IPS-20b (cell line): ENCODE results near the gene NRCAM.
A peak's percentile ranks its signal among the peaks of the same experiment; 100 is the strongest.

ENCODE experiments used
- H3K27ac ChIP-seq: one replicate; pipeline ENCODE4 v1.5.1; 2013; ENCODE audit warnings: low read length
- H3K27me3 ChIP-seq: 2 replicates; pipeline ENCODE4 v1.6.1; 2013; ENCODE audit warnings: mild to moderate bottlenecking, low read length, inconsistent platforms; ENCODE audit not compliant: insufficient read depth
- H3K36me3 ChIP-seq: 2 replicates; pipeline ENCODE4 v1.6.1; 2013; ENCODE audit warnings: low read depth, mild to moderate bottlenecking, inconsistent platforms, low read length, moderate library complexity; ENCODE audit not compliant: insufficient read depth
- H3K4me1 ChIP-seq: 2 replicates; pipeline ENCODE4 v1.6.1; 2013; ENCODE audit warnings: mild to moderate bottlenecking, control low read depth, inconsistent platforms, low read length, moderate library complexity; ENCODE audit not compliant: insufficient read depth
- H3K4me3 ChIP-seq: 2 replicates; pipeline ENCODE4 v1.5.1; 2013; ENCODE audit warnings: mild to moderate bottlenecking, low read length, inconsistent platforms
- H3K9ac ChIP-seq: 2 replicates; pipeline ENCODE4 v1.6.1; 2013; ENCODE audit warnings: low read depth, mild to moderate bottlenecking, inconsistent platforms, low read length, moderate library complexity
- H3K9me3 ChIP-seq: 2 replicates; pipeline ENCODE4 v1.6.1; 2013; ENCODE audit warnings: mild to moderate bottlenecking, low read depth, low read length, inconsistent platforms; ENCODE audit not compliant: insufficient read depth

NRCAM gene

GRCh38 chr7:108178398-108178797, 277.8 kb downstream of the NRCAM start:
- Histone ChIP-seq H3K4me3 (no peak overlapping the region), H3K36me3 (no peaks in the 10 kb centered on the region), H3K9ac (no peak overlapping the region), H3K27ac (no peak overlapping the region), H3K4me1 (peaks cover 13% of the 10 kb centered on the region; the same call in 1 of the 2 replicates), H3K9me3 (no peaks in the 10 kb centered on the region), H3K27me3 (no peaks in the 10 kb centered on the region)

GRCh38 chr7:108171164-108171563, 285.1 kb downstream of the NRCAM start:
- no peak overlapping the region for H3K9ac ChIP-seq
- peaks cover 8% of the 10 kb centered on the region; the same call in 1 of the 2 replicates for H3K4me1 ChIP-seq
- H3K27ac ChIP-seq, result no peak overlapping the region
- H3K27me3 ChIP-seq, result no peaks in the 10 kb centered on the region
- H3K9me3 ChIP-seq, result no peaks in the 10 kb centered on the region
- H3K4me3 ChIP-seq, result no peak overlapping the region
- H3K36me3 ChIP-seq, result no peaks in the 10 kb centered on the region

- Histone ChIP-seq H3K27me3 (no peaks in the 10 kb centered on the region), H3K4me3 (0 out of 2 replicates have a peak overlapping the region, but pooled peaks have one; percentile 10), H3K36me3 (no peaks in the 10 kb centered on the region), H3K9ac (no peak overlapping the region), H3K27ac (no peak overlapping the region), H3K4me1 (peaks cover 8% of the 10 kb centered on the region; the same call in 1 of the 2 replicates), H3K9me3 (no peaks in the 10 kb centered on the region)
Measured at GRCh38 chr7:108170251-108170650, 286.0 kb downstream of the NRCAM start.

GRCh38 chr7:108167460-108167859, 288.8 kb downstream of the NRCAM start:
- Histone ChIP-seq H3K9ac (no peak overlapping the region), H3K4me1 (peaks cover 8% of the 10 kb centered on the region; the same call in 1 of the 2 replicates), H3K9me3 (no peaks in the 10 kb centered on the region), H3K36me3 (no peaks in the 10 kb centered on the region), H3K27ac (no peak overlapping the region), H3K4me3 (no peak overlapping the region), H3K27me3 (no peaks in the 10 kb centered on the region)

GRCh38 chr7:108166687-108167086, 289.5 kb downstream of the NRCAM start:
- peaks cover 8% of the 10 kb centered on the region; the same call in 1 of the 2 replicates for H3K4me1 ChIP-seq
- H3K36me3 ChIP-seq, result no peaks in the 10 kb centered on the region
- H3K9ac ChIP-seq, result no peak overlapping the region
- H3K9me3 ChIP-seq, result no peaks in the 10 kb centered on the region
- H3K27ac ChIP-seq, result no peak overlapping the region
- no peak overlapping the region for H3K4me3 ChIP-seq
- no peaks in the 10 kb centered on the region for H3K27me3 ChIP-seq

GRCh38 chr7:108165723-108166122, 290.5 kb downstream of the NRCAM start:
- no peak overlapping the region for H3K4me3 ChIP-seq
- no peaks in the 10 kb centered on the region for H3K9me3 ChIP-seq
- H3K4me1 ChIP-seq, result peaks cover 5% of the 10 kb centered on the region; the same call in 1 of the 2 replicates
- no peaks in the 10 kb centered on the region for H3K27me3 ChIP-seq
- no peak overlapping the region for H3K9ac ChIP-seq
- H3K27ac ChIP-seq, result no peak overlapping the region
- H3K36me3 ChIP-seq, result no peaks in the 10 kb centered on the region

GRCh38 chr7:108164946-108165345, 291.3 kb downstream of the NRCAM start:
- Histone ChIP-seq H3K4me1 (no peaks in the 10 kb centered on the region; the same call in 1 of the 2 replicates), H3K9me3 (no peaks in the 10 kb centered on the region), H3K4me3 (no peak overlapping the region), H3K9ac (no peak overlapping the region), H3K27me3 (no peaks in the 10 kb centered on the region), H3K36me3 (no peaks in the 10 kb centered on the region), H3K27ac (no peak overlapping the region)

- H3K4me1 ChIP-seq, result no peaks in the 10 kb centered on the region
- no peaks in the 10 kb centered on the region for H3K36me3 ChIP-seq
- no peak overlapping the region for H3K9ac ChIP-seq
- H3K9me3 ChIP-seq, result no peaks in the 10 kb centered on the region
- H3K27ac ChIP-seq, result no peak overlapping the region
- no peaks in the 10 kb centered on the region for H3K27me3 ChIP-seq
- H3K4me3 ChIP-seq, result no peak overlapping the region
Measured at GRCh38 chr7:108164342-108164741, 291.9 kb downstream of the NRCAM start.

GRCh38 chr7:108158776-108159175, 297.5 kb downstream of the NRCAM start:
- H3K4me3 ChIP-seq, result no peak overlapping the region
- no peaks in the 10 kb centered on the region for H3K36me3 ChIP-seq
- H3K27me3 ChIP-seq, result no peaks in the 10 kb centered on the region
- no peaks in the 10 kb centered on the region for H3K9me3 ChIP-seq
- H3K27ac ChIP-seq, result no peak overlapping the region
- no peak overlapping the region for H3K9ac ChIP-seq
- no peaks in the 10 kb centered on the region for H3K4me1 ChIP-seq

GRCh38 chr7:108157606-108158335, 298.5 kb downstream of the NRCAM start:
- no peak overlapping the region for H3K4me3 ChIP-seq
- H3K36me3 ChIP-seq, result no peaks in the 10 kb centered on the region
- H3K27me3 ChIP-seq, result no peaks in the 10 kb centered on the region
- no peak overlapping the region for H3K9ac ChIP-seq
- H3K4me1 ChIP-seq, result no peaks in the 10 kb centered on the region
- H3K9me3 ChIP-seq, result no peaks in the 10 kb centered on the region
- H3K27ac ChIP-seq, result no peak overlapping the region

GRCh38 chr7:108156897-108157605, 299.2 kb downstream of the NRCAM start:
- Histone ChIP-seq H3K9ac (no peak overlapping the region), H3K36me3 (no peaks in the 10 kb centered on the region), H3K4me1 (no peaks in the 10 kb centered on the region), H3K27ac (no peak overlapping the region), H3K9me3 (no peaks in the 10 kb centered on the region), H3K27me3 (no peaks in the 10 kb centered on the region), H3K4me3 (no peak overlapping the region)

GRCh38 chr7:108152198-108152597, 304.0 kb downstream of the NRCAM start:
- H3K36me3 ChIP-seq, result no peaks in the 10 kb centered on the region
- H3K4me1 ChIP-seq, result no peaks in the 10 kb centered on the region
- no peaks in the 10 kb centered on the region for H3K9me3 ChIP-seq
- H3K9ac ChIP-seq, result no peak overlapping the region
- no peaks in the 10 kb centered on the region for H3K27me3 ChIP-seq
- no peak overlapping the region for H3K4me3 ChIP-seq
- no peak overlapping the region for H3K27ac ChIP-seq
